AG04450 (cell line): ENCODE data around the gene TBX10. TPM values are rescaled to one million over a fixed set of nuclear protein-coding genes. Genes with fewer than 3 reads are reported as not detected.
A peak's percentile ranks its signal among the peaks of the same experiment; 100 is the strongest.

Experiments used
- CTCF ChIA-PET: fragments of 300-600, 350-600 bp; formaldehyde crosslinking; extraction: SDS; loops from one replicate; lab custom pipeline; 2022; ENCODE audit warnings: antibody characterized with exemption, inconsistent platforms; lab: Charles Lee
- POLR2A ChIA-PET: fragments of 350-600 bp; formaldehyde crosslinking; extraction: SDS; loops from one replicate; lab custom pipeline; 2021; ENCODE audit warnings: antibody characterized with exemption, inconsistent platforms; lab: Yijun Ruan, JAX
- DNase-seq: peaks from one replicate; pipeline ENCODE4 v3.0.0-alpha.2; 2011; ENCODE audit warnings: low read depth, low spot score
- H3K27ac ChIP-seq: one replicate; pipeline ENCODE4 v1.5.1; 2012; ENCODE audit warnings: low read depth, low read length, control low read depth
- H3K27me3 ChIP-seq: one replicate; pipeline ENCODE4 v1.6.0; 2012; ENCODE audit warnings: low read length; ENCODE audit not compliant: control insufficient read depth, insufficient read depth
- H3K4me3 ChIP-seq: 2 replicates; pipeline ENCODE4 v1.5.1; 2011; ENCODE audit warnings: mild to moderate bottlenecking, low read depth, low read length, control low read depth
- H3K9me3 ChIP-seq: 2 replicates; pipeline ENCODE4 v1.5.1; 2012; ENCODE audit warnings: low read length; ENCODE audit not compliant: control insufficient read depth, insufficient read depth
- polyA plus RNA-seq: library from polyadenylated mRNA; depleted of rRNA; stranded (reverse); fragments of >200 nt; gene quantifications from 2 replicates; pipeline ENCODE4 v1.2.3, GENCODE V29; 2011
- TF ChIP-seq, protein P1 (sequence below): IDR thresholded peaks from 2 replicates; pipeline ENCODE4 v1.5.1; 2011; ENCODE audit warnings: low read depth, low read length, control low read depth, inconsistent platforms

Gene TBX10
- polyA plus RNA-seq, 1 experiment = not detected

DNA sequence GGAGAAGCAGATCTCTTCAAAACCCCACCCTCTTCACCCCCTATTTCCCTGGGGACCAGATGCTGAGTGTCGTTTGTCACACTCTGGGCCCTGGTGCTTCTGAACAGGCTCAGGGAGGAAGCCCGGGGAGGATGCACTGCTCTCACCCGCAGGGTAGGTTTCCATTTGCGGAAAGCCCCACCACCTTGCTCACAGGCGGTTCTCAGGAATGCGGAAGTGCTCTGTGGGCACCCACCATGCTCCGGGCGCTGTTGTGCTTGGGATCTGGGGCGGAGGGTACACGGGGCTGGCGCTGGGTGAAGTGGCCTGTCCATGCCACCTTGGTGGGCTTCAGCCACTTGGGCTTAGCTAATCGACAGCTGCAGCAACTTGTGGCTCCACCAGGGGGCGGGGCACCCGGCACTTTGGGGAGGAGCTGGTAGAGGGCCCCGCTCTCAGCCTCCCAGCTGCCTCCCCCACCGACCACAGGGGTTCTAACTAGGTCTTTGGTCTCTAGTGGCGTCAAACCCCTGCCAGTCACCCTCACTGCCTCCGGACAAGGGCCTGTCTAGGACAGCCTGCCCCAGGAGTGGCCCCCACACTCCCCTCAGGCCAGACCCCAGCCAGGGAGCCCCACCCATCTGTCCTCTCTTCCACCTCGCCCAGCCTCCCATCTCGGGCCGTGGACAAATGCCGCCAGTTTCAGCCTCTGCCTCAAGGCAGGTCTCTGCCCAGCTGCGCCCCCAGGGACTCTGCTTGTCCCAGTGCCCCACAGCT is 25.4 kb downstream of the TBX10 start:
- TF ChIP-seq, protein P1, sequence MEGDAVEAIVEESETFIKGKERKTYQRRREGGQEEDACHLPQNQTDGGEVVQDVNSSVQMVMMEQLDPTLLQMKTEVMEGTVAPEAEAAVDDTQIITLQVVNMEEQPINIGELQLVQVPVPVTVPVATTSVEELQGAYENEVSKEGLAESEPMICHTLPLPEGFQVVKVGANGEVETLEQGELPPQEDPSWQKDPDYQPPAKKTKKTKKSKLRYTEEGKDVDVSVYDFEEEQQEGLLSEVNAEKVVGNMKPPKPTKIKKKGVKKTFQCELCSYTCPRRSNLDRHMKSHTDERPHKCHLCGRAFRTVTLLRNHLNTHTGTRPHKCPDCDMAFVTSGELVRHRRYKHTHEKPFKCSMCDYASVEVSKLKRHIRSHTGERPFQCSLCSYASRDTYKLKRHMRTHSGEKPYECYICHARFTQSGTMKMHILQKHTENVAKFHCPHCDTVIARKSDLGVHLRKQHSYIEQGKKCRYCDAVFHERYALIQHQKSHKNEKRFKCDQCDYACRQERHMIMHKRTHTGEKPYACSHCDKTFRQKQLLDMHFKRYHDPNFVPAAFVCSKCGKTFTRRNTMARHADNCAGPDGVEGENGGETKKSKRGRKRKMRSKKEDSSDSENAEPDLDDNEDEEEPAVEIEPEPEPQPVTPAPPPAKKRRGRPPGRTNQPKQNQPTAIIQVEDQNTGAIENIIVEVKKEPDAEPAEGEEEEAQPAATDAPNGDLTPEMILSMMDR = peak; percentile 67
- peak overlapping the region; percentile 20; the same call in 1 of the 2 replicates for H3K4me3 ChIP-seq
- DNase-seq = no peak
- ChIA-PET CTCF (interaction anchor here (0.8 to 6.6 kb wide), 6 partner anchors 8 to 44 kb away, joined by 3 to 44 read pairs (median 4); partner anchors contain the start of gene NUDT8), POLR2A (interaction anchor here (1.1 to 1.4 kb wide), 3 partner anchors 15 to 123 kb away, joined by 3 to 5 read pairs (median 4); partner anchors contain the start of genes GSTP1 and NUDT8)
- H3K27ac ChIP-seq = no peak overlapping the region
- no peaks in the 10 kb centered on the region; the same call in 1 of the 2 replicates for H3K9me3 ChIP-seq
- H3K27me3 ChIP-seq = peaks cover 25% of the 10 kb centered on the region

DNA sequence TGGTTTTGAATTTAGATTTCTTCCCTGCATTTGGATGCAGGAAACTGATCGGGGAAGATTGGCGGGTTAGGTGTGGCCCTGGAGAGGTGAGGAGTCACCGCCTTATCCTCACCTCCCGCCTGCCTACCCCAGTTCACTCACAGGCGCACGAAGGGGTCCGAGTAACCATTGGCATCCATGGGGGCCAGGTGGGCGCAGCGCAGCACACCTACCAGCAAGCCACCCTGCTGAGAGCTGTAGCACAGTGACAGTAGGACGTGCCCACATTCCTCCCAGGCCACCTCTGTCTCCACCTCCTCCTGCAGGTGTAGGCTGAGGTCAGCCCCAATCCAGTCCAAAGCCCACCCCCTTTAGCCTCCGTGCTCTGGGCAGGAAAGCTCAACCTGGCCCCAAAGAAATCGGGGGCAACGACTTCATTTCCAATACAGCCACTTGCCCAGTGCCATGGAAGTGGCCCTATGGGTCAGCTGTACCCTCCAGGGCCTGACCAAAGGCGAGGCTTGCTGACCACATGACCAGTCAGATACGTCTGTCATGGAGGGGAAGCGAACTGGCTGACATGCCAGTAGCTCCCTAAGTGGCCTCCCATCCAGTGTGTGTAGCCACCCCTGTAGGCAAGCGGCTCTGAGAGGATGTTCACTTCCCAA is 26.1 kb downstream of the TBX10 start:
- POLR2A ChIA-PET = interaction anchor here (1.1 to 1.4 kb wide), 3 partner anchors 16 to 122 kb away, joined by 3 to 5 read pairs (median 4); partner anchors contain the start of genes GSTP1 and NUDT8
- Histone ChIP-seq H3K27ac (no peak overlapping the region), H3K4me3 (no peak overlapping the region), H3K9me3 (no peaks in the 10 kb centered on the region; the same call in 1 of the 2 replicates), H3K27me3 (peaks cover 25% of the 10 kb centered on the region)
- DNase-seq = no peak
- CTCF ChIA-PET = interaction anchor here (1.0 to 6.6 kb wide), 4 partner anchors 8 to 45 kb away, joined by 3 to 44 read pairs (median 6); partner anchors contain the start of gene NUDT8
- TF ChIP-seq, protein P1 = no peak

GRCh38 chr11:67612751-67613150 is 26.8 kb downstream of the TBX10 start:
- Histone ChIP-seq H3K27me3 (peaks cover 22% of the 10 kb centered on the region), H3K27ac (no peak overlapping the region), H3K4me3 (no peak overlapping the region), H3K9me3 (no peaks in the 10 kb centered on the region; the same call in 1 of the 2 replicates)
- TF ChIP-seq, protein P1 = no peak
- ChIA-PET CTCF (interaction anchor here (6.6 kb wide), 1 partner anchor 17 kb away, joined by 44 read pairs; the partner anchor contains the start of gene NUDT8), POLR2A (no interaction called here)
- DNase-seq = no peak

DNA sequence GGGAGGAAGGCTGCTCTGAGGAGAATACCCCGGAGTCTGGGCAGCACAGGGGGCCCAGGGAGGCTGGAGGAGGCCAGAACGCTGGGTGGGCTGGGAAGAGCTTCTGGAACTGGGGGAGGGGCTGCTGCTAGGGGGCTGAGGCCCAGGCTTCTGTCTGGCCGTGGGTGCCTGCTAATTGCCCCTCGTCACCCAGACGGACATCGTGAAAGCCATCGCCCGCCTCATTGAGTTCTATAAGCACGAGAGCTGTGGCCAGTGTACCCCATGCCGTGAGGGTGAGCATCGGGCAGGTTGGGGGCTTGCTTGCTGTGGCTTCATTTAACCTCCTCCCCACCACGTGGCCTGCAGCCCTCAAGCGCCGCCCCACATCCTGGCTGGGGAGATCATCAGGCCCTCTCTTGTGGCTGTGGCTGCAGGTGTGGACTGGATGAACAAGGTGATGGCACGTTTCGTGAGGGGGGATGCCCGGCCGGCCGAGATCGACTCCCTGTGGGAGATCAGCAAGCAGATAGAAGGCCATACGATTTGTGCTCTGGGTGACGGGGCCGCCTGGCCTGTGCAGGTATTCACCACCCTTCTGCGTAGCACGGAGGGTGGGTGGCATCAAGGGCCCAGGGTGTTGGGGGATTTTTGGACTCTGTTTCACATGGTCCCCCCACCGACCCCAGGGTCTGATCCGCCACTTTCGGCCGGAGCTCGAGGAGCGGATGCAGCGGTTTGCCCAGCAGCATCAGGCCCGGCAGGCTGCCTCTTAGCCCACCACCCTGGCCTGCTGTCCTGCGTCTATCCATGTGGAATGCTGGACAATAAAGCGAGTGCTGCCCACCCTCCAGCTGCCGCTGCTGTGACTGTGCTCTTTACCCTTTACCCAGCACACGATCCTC is 27.6 kb downstream of the TBX10 start:
- H3K27ac ChIP-seq = no peak overlapping the region
- POLR2A ChIA-PET = no interaction called here
- CTCF ChIA-PET = interaction anchor here (6.6 kb wide), 1 partner anchor 17 kb away, joined by 44 read pairs; the partner anchor contains the start of gene NUDT8
- peaks cover 17% of the 10 kb centered on the region for H3K27me3 ChIP-seq
- H3K9me3 ChIP-seq = no peaks in the 10 kb centered on the region; the same call in 1 of the 2 replicates
- TF ChIP-seq, protein P1 = no peak
- H3K4me3 ChIP-seq = no peak overlapping the region
- DNase-seq = no peak
